Colonic mucosa (tissue), 4 donors: Measurements from ENCODE around the gene BPIFB1. TPM values are rescaled to one million over a fixed set of nuclear protein-coding genes. Genes with fewer than 3 reads are reported as not detected.
A peak's percentile ranks its signal among the peaks of the same experiment; 100 is the strongest.

Source experiments
- DNase-seq: peaks from one replicate; pipeline ENCODE4 v3.0.0-alpha.2; 2020
- H3K27ac ChIP-seq: fragments of 200-600 bp; one replicate; pipeline ENCODE4 v1.8.0; 2021
- H3K27me3 ChIP-seq: fragments of 200-600 bp; one replicate; pipeline ENCODE4 v1.8.0; 2021
- H3K36me3 ChIP-seq: fragments of 200-600 bp; one replicate; pipeline ENCODE4 v1.8.0; 2021
- H3K4me1 ChIP-seq: fragments of 200-600 bp; one replicate; pipeline ENCODE4 v1.8.0; 2021; ENCODE audit warnings: mild to moderate bottlenecking
- H3K4me3 ChIP-seq: fragments of 200-600 bp; one replicate; pipeline ENCODE4 v1.8.0; 2021
- H3K9ac ChIP-seq, 2 donors: one replicate each; pipeline ENCODE4 v1.7.0; 2013; ENCODE audit warnings: control low read depth in 2 of 2, low read depth in 2 of 2, low read length in 2 of 2
- H3K9me3 ChIP-seq: fragments of 200-600 bp; one replicate; pipeline ENCODE4 v1.8.0; 2021
- intact Hi-C: fragments of 100-400 bp; cut with DNase I; formaldehyde crosslinking; loops from one replicate; pipeline ENCODE4 v1.14.1; 2022
- total RNA-seq, 2 donors: library from RNA; stranded (reverse); fragmentation: NEBNext Ultra II Directional in 1 of 2; extraction: Animal tissue kit (Norgen Biotek cat#: 25700) in 1 of 2; gene quantifications; one replicate each; pipeline ENCODE4 v1.2.1, GENCODE V29; 2021
- TF ChIP-seq, protein P1 (sequence below): fragments of 200-600 bp; IDR thresholded peaks from one replicate; pipeline ENCODE4 v1.8.0; 2022; ENCODE audit warnings: antibody characterized with exemption, mild to moderate bottlenecking
- donor health status: healthy.
- donor health status: DM: no; HTN: no; CAD: no.
- donor health status: DM: no; HTN: no; CAD: no.

Gene BPIFB1
- total RNA-seq, 2 donors from 2014 or later, result 0.20 TPM; not detected in 1

DNA sequence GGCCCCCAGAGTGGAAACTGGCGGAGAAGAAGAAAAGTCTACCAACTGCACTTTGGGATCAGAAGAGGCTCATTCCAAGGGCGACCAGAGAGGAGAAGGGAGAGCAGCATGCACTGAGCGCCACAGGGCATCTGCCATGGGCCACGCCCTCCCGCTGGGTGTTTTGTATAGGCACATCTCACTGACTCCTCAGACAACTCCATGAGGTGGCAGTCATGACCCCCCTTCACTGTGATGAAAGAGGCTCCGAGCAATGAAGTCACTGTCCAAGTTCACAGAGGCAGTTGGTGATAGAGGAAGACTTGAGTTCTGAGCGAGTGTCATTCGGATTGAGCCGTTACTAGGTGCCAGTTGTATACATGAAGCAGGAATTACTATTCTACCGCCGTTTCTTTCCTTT, 15.4 kb downstream of the BPIFB1 start:
- Histone ChIP-seq H3K4me1 (no peaks in the 10 kb centered on the region), H3K9me3 (no peaks in the 10 kb centered on the region), H3K36me3 (no peaks in the 10 kb centered on the region), H3K27ac (no peak overlapping the region), H3K27me3 (no peaks in the 10 kb centered on the region), H3K9ac (no peak overlapping the region), H3K4me3 (no peak overlapping the region)
- intact Hi-C loops, result loop anchor here (5.0 kb wide), 1 partner anchor 396 kb away; no protein-coding TSS in a partner anchor
- TF ChIP-seq, protein P1, sequence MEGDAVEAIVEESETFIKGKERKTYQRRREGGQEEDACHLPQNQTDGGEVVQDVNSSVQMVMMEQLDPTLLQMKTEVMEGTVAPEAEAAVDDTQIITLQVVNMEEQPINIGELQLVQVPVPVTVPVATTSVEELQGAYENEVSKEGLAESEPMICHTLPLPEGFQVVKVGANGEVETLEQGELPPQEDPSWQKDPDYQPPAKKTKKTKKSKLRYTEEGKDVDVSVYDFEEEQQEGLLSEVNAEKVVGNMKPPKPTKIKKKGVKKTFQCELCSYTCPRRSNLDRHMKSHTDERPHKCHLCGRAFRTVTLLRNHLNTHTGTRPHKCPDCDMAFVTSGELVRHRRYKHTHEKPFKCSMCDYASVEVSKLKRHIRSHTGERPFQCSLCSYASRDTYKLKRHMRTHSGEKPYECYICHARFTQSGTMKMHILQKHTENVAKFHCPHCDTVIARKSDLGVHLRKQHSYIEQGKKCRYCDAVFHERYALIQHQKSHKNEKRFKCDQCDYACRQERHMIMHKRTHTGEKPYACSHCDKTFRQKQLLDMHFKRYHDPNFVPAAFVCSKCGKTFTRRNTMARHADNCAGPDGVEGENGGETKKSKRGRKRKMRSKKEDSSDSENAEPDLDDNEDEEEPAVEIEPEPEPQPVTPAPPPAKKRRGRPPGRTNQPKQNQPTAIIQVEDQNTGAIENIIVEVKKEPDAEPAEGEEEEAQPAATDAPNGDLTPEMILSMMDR, result no peak
- no peak for DNase-seq

DNA sequence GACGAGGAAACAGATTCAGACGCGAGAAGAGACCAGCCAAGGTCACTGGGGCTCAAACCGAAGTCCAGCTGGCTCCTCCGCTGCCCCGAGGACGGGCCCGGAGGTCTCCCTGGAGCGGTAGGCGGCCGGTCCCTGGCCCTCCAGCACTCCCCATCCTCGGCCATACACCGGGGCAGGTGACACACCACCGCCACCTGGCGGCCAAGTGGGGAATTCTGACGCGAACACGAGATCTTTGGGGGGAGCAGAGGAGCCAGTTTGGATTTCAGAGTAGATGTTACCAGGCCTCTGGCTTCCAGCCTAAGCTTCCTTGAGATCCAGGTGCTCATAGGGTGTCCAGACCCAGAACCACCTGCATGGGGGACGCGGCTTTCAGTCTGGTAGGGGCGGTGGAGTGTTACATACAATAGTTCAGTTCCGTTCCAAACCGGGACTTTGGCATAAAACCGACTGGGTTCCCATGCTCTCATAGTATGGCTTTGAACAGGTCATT, 16.1 kb downstream of the BPIFB1 start:
- Histone ChIP-seq H3K36me3 (no peaks in the 10 kb centered on the region), H3K27me3 (no peaks in the 10 kb centered on the region), H3K9me3 (no peaks in the 10 kb centered on the region), H3K9ac (no peak overlapping the region), H3K27ac (no peak overlapping the region), H3K4me1 (no peaks in the 10 kb centered on the region), H3K4me3 (no peak overlapping the region)
- DNase-seq, result peak; percentile 61
- TF ChIP-seq, protein P1, result peak; percentile 94
- intact Hi-C loops, result loop anchor here (5.0 kb wide), 1 partner anchor 397 kb away; no protein-coding TSS in a partner anchor

DNA sequence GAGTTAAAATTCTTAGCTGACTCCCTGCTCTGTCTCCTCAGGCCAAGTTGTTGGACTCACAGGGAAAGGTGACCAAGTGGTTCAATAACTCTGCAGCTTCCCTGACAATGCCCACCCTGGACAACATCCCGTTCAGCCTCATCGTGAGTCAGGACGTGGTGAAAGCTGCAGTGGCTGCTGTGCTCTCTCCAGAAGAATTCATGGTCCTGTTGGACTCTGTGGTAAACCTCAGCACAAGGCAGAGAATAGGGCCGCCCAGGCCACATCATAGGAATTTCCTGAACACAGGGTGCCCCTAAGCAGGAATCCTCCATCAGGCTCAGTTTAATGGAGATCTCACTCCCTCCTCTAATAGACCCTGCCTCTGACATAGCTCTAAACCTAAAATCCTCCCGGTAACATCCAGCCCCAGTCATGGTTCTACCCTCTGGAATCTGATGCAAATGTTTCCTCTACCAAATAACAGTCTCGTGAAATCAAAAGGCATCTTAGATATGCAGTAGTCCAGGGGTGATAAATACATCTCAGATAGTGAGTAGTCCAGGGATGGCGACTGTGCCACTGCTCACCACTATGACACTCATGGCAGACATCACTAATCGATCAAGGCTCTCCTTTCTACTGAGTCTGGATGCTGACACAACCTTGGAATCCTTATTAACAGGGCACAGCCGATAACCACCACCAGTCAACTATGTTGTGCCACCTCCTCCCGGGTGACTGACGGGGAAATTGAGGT, 18.3 kb downstream of the BPIFB1 start:
- intact Hi-C loops, result loop anchor here (5.0 kb wide), 1 partner anchor 514 kb away; no protein-coding TSS in a partner anchor
- TF ChIP-seq, protein P1, result no peak
- Histone ChIP-seq H3K9me3 (no peaks in the 10 kb centered on the region), H3K27ac (no peak overlapping the region), H3K4me3 (no peak overlapping the region), H3K9ac (no peak overlapping the region), H3K27me3 (no peaks in the 10 kb centered on the region), H3K36me3 (no peaks in the 10 kb centered on the region), H3K4me1 (no peaks in the 10 kb centered on the region)
- DNase-seq, result no peak

DNA sequence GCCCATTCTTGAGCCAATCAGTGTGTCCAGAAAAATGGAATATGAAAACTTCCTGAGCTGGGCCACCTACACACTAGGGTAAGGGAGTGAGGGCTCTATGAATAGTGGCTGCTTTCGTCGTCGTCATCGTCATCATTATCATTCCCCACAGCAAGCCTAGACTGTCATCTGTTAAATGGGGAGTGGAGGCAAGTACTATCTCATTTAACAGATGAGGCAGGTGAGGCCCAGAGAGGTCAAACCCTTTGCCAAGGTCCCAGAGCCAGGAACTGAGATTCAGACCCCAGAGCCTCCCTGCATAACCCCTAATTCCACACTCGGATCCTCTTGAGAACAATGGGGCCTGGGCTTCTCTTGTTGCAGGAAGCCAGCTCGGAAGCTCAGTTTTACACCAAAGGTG, 20.6 kb downstream of the BPIFB1 start:
- DNase-seq, result no peak
- Histone ChIP-seq H3K4me1 (no peaks in the 10 kb centered on the region), H3K9ac (no peak overlapping the region), H3K4me3 (no peak overlapping the region), H3K27ac (no peak overlapping the region), H3K27me3 (no peaks in the 10 kb centered on the region), H3K9me3 (no peaks in the 10 kb centered on the region), H3K36me3 (no peaks in the 10 kb centered on the region)
- TF ChIP-seq, protein P1, result no peak
- intact Hi-C loops, result loop anchor here (5.0 kb wide), 1 partner anchor 516 kb away; no protein-coding TSS in a partner anchor

DNA sequence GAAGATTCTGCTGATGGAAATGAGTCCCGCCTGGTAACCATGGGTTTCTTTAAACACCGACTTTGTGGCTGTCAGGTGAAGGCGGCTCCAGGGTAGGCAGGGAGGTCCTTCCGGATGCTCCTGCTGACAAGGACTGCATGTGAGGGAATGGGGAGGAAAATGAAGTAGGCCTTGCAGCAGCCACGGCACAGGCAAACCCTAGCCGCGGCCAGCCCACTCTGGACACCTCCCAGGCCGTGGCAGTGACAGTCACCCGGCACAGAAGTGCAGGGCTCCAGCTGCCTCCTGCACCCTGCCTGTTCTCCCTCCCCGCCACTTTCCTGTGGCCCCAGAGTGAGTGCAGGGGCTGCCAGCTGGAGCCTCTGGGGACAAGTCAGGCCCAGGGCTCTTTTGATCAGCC, 21.0 kb downstream of the BPIFB1 start:
- no peaks in the 10 kb centered on the region for H3K9me3 ChIP-seq
- TF ChIP-seq, protein P1, result no peak
- DNase-seq, result no peak
- H3K27ac ChIP-seq, result no peak overlapping the region
- no peak overlapping the region for H3K9ac ChIP-seq
- H3K27me3 ChIP-seq, result no peaks in the 10 kb centered on the region
- H3K4me1 ChIP-seq, result no peaks in the 10 kb centered on the region
- H3K4me3 ChIP-seq, result no peak overlapping the region
- intact Hi-C loops, result loop anchor here (5.0 kb wide), 1 partner anchor 517 kb away; no protein-coding TSS in a partner anchor
- no peaks in the 10 kb centered on the region for H3K36me3 ChIP-seq
